Measurements from ENCODE around the gene MAPK8IP2.
"Not testable (repeated sequence)": the region's sequence is repeated elsewhere in the genome, so short reads cannot be mapped to it uniquely, and the experiment has no call there.

MAPK8IP2 gene

DNA sequence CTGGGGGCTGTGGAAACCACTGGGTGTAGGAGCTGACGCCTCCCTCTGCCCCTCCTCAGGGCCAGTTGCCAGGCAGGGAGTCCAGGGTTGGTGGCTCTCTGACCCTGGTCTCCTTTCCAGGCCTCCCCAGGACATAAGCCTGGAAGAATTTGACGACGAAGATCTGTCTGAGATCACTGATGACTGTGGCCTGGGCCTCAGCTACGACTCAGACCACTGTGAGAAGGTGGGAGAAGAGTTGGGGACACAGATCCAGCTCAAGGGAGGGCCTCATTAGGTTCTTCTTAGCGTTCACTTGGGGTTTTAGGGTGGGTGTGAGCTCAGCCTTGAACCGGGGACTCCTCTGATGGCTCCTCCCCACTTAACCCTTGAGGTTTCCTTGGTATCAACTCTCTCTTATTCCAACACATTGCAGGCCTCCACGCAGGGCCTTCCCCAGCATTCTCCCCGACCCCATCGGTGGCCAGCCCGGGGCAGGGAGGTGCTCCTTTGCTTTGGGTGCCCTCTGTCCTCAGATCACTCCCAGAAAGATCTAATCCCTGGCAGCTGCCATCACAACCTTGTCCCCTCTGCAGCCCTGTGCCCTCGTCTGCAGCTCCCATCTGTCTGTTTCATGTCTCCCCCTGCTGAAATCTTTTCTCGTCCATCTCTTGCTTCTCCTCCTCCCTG lies 1.2 kb downstream of the MAPK8IP2 start:
- DNase-seq = no peak

DNA sequence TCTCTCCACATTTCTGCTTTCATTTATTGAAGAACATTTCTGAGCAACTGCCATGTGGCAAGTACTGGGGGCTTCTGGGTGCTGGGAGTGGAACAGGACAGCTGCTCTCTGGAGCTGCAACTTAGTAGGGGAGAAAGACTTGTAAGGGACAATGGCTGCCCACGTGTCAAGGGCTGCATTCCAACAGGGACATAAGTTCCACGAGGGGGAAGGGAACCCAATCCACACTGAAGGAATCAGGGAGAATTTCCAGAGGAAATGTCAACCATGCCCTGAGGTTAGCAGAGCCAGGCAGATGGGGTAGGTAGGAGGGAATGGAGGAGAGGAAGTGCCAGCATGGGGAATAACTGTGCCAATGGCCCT lies 1.7 kb downstream of the MAPK8IP2 start:
- DNase-seq = no peak

DNA sequence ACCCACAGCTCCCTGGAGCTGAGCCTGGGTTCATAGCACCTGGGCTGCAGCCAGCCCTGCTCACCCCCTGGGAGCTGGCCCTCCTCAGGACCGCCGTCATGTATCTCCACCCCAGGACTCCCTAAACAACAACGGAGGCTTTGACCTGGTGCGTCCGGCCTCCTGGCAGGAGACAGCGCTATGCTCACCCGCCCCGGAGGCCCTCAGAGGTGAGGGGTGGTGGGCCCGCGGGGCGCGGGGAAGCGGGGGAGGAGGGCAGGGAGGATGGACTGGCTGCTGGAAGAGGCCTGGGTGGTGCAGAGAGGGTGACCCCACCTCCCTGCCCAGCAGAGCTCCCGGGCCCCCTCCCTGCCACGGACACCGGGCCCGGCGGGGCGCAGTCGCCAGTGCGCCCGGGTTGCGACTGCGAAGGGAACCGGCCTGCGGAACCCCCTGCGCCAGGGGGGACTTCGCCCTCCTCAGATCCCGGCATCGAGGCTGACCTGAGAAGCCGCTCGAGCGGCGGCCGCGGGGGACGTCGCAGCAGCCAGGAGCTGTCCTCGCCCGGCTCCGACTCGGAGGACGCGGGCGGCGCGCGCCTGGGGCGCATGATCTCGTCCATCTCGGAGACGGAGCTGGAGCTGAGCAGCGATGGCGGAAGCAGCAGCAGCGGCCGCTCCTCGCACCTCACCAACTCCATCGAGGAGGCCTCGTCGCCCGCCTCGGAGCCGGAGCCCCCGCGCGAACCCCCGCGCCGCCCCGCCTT lies 3.1 kb downstream of the MAPK8IP2 start:
- no peak for DNase-seq

DNA sequence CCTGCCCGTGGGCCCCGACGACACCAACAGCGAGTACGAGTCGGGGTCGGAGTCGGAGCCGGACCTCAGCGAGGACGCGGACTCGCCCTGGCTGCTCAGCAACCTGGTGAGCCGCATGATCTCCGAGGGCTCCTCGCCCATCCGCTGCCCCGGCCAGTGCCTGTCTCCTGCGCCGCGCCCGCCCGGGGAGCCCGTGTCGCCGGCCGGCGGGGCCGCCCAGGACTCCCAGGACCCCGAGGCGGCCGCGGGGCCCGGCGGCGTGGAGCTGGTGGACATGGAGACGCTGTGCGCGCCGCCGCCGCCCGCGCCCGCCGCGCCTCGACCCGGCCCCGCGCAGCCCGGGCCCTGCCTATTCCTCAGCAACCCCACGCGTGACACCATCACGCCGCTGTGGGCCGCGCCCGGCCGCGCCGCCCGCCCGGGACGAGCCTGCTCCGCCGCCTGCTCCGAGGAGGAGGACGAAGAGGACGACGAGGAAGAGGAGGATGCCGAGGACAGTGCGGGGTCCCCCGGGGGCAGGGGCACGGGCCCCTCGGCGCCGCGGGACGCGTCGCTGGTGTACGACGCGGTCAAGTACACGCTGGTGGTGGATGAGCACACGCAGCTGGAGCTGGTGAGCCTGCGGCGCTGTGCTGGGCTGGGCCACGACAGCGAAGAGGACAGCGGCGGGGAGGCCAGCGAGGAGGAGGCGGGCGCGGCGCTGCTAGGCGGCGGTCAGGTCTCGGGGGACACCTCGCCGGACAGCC lies 3.8 kb downstream of the MAPK8IP2 start:
- DNase-seq = no peak

DNA sequence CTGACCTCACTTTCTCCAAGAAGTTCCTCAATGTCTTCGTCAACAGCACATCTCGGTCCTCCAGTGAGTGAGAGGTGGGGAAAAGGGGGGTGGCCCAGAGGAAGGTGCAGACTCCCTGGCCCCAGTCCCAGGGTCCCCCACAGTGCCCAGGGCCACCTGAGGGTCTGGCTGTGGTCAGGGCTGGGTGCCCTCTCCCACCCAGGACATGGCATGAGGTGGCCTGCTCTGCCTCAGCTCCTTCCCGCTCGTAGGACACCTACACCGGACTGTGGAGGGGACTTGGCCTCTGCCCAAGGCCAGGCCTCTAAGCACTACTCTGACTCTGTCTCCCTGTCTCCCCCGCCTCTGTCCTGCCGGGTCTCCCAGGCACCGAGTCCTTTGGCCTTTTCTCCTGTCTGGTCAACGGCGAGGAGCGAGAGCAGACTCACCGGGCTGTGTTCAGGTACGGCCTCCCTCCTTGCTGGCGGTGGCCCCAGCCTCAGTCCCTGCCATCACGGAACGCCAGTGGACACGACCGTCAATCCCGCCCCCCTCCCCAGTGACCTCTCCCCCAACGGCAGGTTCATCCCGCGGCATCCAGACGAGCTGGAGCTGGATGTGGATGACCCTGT lies 4.5 kb downstream of the MAPK8IP2 start:
- DNase-seq = no peak

DNA sequence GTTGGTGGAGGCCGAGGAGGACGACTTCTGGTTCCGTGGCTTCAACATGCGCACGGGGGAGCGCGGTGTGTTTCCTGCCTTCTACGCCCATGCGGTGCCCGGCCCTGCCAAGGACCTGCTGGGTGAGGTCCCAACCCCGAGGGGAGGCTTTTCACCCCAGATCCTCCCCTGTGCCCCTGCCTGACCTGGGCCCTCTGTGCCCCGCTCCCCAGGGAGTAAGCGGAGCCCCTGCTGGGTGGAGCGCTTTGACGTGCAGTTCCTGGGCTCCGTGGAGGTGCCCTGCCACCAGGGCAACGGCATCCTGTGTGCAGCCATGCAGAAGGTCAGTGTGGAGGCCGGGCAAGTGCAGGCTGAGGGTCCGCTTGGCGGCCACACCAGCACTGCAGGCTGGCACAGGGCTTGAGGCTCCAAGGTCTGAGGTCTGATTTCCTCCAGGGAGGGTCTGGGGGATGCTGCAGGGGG lies 5.1 kb downstream of the MAPK8IP2 start:
- no peak for DNase-seq

DNA sequence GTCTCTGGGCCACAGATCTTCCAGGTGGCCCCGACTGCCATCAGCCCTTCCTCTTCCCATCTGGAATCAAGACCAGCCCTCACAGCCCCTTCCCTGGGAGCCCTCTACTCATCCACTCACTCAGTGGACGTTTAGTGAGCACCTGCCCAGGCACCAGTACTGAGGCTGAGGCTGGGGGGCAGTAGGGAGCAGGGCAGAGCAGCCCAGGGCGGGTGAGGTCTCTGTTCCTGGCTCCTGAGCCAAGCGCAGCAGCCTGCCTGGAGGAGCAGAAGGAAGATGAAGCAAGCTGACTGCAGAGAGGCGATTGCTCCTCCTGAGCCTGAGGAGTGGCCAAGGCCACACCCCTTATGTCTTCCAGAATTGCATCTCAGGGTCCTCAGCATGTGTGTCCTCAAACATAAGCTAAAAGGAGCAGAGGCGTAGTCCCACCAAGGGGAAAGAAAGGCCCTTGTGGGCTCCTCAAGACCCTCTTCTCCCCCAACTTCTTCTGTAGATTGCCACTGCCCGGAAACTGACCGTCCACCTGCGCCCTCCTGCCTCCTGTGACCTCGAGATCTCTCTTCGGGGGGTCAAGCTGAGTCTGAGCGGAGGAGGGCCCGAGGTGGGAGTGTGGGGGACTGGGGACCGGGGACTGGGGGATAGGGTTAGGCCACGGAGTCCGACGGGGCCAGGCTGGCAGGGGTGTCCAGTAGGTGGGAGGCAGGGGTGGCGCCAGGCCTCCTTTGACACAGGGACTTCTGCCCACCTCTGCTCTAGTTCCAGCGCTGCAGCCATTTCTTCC lies 5.8 kb downstream of the MAPK8IP2 start:
- DNase-seq = no peak

DNA sequence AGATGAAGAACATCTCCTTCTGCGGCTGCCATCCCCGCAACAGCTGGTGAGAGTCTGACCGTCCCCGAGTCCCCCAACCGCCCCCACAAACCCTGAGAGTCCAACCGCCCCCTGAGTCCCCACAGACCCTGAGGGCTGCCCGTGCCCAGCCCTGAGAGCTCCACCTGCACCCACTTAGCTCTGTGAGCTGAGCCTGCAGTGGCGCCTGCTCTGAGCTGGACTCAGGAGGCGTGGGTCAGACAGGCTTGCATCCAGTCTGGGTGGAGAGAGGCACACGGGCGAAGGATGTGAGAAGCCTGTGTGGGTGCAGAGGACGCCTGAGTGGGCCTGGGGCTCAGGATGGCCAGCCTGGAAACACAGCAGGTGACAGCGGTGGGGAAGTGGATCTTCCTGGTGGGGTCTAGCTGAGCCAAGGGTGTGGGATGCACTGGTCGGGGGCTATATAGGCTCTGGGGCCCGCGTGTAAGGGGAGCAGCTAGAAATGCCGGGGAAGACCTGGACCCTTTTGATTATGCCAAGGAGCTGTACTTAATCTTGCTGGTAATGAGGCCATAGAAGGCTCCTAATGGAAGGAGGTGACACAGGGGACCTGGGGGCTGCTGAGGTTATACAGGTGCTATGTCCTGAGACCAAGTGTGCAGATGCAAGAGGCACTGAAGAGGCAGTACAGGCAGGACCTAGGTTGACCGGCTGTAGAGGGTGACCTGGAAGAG lies 6.5 kb downstream of the MAPK8IP2 start:
- DNase-seq = no peak

DNA sequence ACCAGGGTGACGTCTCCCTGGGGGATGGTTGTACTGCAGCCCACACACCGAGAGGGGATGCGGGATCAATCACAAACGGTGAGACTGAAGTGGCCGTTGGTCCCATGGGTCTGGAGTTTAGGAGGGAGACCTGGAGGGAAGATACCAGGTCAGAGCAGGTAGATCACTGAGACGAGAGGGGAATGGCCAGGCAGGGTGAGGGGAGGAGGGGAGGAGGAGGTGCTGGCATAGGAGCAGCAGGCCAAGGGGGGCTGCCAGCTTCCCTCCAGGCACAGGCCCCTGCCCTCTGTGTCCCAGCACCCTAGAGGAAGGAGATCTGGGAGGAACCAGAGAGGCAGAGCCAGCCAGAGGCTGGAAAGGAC lies 7.0 kb downstream of the MAPK8IP2 start:
- no peak for DNase-seq

DNA sequence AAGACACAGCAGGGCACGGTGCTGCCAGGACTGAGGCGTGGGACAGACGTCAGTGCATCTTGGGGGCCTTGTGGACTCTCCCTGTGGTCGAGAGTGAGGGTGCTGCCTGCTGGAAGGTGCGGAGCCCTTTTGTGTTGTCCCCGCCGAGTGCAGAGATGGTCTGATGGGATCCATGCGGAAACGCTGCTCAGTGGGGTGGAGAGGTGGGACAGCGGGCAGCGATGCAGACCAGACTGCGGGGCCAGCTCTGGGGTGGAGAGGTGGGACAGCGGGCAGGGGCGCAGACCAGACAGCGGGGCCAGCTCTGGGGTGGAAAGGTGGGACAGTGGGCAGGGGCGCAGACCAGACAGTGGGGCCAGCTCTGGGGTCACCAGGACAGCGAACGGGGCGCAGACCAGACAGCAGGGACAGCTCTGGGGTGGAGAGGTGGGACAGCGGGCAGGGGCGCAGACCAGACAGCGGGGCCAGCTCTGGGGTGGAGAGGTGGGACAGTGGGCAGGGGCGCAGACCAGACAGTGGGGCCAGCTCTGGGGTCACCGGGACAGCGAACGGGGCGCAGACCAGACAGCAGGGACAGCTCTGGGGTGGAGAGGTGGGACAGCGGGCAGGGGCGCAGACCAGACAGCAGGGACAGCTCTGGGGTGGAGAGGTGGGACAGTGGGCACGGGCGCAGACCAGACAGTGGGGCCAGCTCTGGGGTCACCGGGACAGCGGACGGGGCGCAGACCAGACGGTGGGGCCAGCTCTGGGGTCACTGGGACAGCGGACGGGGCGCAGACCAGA lies 7.7 kb downstream of the MAPK8IP2 start:
- DNase-seq = not testable (repeated sequence)

DNA sequence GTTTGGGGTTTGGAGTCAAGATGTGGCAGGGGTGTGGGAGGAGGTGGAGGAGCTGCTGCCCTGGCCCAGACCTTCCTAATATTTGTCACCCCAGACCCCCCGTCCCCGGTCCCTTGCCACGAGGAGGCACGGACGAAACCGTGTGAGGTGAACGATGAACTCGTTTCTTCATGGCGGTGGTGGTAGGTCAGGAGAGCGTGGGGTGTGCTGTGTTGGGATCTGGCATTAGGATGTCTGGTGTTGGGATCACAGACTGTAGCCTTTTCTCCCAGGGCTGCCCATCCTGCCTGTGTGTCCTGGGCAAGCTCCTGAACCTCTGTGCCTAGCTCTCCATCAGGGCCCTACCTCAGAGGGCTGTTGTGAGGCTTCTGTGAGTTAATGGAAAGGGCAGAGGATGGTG lies 8.4 kb downstream of the MAPK8IP2 start:
- no peak for DNase-seq

DNA sequence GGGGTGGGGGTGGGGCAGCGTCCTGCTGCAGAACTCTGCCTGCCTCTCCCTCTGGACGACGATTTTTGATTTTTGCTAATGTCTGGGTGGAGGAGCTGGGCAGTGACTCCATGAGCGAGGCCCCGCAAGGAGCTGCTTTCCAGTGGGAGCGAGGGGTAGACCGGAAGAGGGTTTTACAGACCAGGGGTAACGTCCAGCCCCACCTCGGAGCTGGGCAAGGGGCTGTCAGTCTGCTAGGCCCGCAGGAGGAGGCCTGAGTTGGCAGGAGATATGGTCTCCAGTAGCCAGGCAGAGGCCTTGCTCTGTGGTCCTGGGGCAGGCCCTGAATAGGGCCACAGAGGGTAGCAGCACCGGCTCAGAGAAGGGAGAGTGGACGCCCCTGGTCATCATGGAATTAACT lies 9.0 kb downstream of the MAPK8IP2 start:
- DNase-seq = no peak

DNA sequence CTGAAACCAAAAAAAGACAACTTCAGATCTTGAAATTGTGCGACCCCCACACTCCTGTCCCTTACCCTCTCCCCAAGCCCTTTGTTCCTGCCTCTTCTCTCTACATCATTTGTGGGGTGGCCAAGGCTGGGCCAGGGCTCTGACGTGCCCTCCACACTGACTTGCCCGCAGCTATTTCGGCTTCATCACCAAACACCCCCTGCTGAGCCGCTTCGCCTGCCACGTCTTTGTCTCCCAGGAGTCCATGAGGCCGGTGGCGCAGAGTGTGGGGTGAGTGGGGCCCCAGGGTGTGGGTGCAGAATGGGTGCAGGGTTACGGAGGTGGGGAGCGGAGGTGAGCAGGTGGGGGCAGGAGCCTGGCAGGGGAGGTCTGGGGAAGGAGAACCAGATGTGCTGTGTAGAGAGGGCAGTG lies 9.5 kb downstream of the MAPK8IP2 start:
- DNase-seq = no peak

DNA sequence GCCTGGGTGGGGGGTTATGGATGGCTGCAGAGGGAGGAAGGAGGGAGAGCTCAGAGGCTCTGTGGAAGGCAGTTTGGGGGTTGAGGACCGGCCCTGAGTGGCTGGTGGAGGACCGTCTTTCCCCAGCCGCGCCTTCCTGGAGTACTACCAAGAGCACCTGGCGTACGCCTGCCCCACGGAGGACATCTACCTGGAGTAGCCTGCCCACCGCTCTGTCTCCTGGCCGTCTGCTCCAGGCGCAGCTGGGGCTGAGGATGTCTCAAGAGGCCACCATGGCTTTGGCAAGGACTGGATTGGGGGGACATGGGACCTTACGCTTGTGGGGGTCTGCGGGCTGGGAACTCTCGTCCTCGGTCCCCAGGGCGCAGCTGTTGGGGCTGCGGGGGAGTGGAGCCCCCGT lies 10.0 kb downstream of the MAPK8IP2 start:
- DNase-seq = no peak

DNA sequence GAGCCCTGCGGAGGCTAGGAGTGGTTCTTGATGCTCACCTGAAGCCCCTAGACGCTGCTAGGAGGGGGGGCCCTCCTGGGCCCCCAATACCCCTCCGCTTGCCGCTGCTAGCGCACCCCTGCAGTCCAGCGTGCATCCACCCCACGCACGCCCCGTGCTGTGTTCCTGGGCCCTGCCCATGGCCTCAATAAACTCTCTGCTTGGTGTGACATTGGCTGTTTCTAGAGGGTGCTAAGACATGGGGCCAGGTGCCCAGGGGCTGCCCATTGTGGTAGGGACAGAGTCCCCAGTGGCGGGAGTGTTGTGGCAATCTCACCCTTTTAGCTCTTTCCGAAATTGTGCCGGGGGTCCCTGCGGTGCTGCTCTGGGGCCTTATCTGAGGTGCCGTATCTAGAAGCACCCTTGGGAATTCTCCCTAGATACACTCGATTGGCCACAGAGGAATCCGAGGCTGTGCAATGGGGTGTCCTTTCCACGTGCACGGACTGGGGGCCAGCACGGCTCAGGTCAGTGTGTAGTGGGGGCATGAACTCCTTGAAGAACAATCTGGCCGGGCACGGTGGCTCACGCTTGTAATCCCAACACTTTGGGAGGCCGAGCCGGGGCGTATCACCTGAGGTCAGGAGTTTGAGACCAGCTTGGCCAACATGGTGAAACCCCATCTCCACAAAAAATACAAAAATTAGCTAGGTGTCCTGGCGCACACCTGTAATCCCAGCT lies 10.9 kb downstream of the MAPK8IP2 start:
- no peak for DNase-seq

DNA sequence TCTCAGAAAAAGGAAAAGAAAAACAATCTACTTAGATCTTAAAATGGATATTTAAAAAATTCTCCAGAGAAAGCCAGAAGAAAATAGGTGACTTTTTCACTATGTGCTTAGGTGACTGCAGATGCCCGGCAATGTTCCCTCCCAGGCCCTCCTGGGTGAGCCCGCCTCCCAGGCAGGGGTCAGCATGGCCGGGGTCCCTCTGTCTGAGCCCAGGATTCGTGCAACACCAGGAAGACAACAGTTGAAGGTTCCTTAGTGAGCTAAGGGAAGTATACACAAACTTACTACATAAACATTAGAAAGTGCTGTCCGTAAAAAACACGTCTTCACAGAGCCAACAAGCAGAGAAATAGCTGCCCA lies 11.6 kb downstream of the MAPK8IP2 start:
- no peak for DNase-seq

DNA sequence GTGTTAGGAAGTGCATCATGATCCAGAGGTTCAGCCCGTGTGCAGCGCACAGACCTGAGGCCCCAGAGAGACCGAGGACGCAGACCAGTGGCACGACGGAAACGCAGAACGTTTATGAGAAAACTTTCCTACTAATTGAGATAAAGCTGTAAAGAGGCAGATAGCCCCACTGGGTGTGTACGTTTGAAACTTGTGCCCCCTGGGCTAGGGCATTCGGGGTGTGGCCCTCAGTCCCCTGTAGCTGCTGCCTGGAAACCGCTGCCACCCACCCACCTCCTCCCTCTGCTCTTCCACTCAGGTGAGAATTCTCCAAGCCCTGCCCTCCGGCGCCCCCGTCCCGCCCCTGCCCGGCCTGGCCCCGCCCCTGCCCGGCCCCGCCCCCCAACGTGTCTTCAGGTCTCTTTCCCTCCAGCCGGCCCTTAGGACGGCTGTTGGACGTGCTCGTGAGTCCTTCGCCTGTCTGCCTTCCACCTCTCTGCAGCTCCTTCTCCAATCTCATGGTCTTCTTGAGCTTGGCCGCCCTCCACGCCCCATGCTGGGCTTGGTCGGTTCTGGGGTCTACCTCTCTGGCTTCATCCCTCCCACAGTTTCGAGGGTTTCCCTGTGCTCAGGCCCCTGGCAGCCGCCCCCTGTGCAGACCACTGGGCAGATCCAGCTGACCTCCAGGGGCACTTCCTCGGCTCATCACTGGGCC lies 12.1 kb downstream of the MAPK8IP2 start:
- DNase-seq = peak; percentile 25

DNA sequence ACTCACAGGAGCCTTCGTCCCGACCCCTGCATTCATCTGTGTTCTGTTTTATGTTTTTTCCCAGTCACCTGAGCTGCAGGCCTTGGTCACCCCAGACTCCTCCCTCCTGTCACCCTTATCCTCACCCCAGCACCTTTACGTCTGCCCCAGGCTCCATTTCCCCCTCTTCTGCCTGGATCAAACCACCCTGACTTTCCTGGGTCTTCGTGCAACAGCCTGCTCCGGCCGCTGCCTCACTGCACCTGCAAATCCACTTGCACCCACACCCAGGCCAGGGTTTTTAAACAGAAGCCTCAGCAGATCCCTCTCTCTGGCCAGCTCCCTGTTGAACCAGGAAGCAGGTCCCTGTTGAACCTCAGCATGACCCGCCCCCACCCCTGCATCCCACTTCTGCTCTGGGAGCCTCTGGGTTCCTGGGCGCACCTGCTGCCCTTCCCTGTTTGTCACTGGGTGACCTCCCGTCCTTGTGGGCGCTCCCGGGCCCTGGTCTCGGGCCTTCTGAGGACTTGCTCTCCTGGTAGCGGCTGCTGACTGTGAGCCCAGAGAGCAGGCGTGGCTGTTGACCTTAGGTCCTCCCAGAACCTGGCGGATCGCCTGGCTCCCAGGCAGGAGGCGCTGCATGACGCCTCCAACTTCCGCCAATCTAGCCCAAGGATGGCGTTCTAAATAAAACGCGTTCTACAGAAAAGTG lies 12.8 kb downstream of the MAPK8IP2 start:
- no peak for DNase-seq

DNA sequence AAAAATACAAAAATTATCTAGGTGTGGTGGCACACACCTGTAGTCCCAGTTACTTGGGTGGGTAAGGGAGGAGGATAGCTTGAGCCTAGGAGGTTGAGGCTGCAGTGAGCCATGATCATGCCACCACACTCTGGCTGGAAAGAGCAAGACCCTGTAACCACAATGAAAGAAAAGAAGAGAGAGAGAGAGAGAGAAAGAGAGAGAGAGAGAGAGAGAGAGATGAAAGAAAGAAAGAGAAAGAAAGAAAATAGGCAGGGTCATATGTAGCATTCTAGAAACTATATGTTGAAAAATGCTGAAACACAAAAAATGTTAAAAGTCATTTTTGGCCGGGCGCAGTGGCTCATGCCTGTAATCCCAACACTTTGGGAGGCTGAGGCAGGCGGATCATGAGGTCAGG lies 13.7 kb downstream of the MAPK8IP2 start:
- DNase-seq = not testable (repeated sequence)

Data from hematopoietic multipotent progenitor cell treated with erythropoietin and hydrocortisone succinate and interleukin-3 and kit ligand, for 4 days (in vitro differentiated cells).